Activated T-helper 9 cell treated with anti-CD3 and anti-CD28 coated beads, Interleukin-2, amount 50 U/mL, for 16 hours (primary cell): ENCODE measurements around the gene RYK.

Experiments used
- DNase-seq: peaks from one replicate; pipeline ENCODE4 v3.0.0-alpha.2; 2020; ENCODE audit warnings: low read depth

Gene RYK

DNA sequence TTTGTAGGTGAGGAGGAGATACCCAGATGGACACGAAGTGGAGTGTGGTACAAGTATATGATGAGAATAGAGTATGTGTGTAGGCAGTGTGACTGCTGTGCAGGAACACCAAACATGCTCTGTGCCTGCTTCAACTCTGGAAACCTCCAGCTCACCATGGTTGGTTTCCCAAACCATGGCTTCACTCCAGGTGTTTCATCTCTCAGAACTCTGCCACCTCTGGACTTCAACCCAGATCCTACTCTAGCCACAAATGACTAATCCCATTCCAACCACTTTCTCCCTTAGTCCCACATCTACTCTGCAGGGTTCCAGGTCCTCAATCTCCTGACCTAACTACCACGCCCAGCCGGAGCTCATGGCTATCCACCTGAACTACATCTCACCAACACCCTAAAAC is 102.1 kb downstream of the RYK start:
- DNase-seq: no peak

DNA sequence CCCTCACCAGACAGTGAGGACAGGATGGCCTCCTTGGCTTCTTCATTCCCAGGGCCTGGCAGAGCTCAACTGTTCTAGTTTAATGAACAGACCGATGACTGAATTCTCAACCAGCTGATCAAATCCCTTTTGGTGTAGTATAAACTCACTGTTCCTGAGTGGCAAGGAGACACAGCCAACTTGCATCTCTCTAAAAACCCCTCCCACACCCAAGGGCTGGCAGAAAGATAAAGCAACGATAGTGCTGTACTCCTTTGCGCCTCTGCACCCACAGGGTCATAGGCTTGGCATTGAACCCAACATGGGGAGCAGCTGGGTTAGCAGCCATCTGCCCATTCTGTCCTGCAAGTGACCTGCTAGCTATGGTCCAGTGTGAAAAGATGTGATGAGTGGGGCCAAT is 103.2 kb downstream of the RYK start:
- DNase-seq: no peak

DNA sequence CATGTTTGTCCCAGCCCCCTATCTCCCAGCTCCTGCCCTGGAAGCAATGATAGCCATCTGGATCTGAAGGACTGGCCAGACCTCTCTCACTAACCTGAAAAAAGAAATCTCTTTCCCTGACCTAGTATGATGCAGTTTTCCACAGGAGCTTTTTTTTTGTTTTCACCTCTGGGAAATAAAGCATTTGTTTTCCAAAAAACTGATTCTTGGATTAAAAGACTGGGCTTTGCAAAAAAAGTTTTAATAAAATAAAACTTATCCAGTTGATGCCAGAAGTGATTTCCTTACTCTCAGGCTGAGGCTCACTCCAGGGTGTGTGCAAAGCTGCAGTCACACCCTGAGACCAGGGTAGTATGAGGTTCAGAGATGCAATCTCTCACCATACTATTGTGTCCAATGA is 104.0 kb downstream of the RYK start:
- no peak for DNase-seq

DNA sequence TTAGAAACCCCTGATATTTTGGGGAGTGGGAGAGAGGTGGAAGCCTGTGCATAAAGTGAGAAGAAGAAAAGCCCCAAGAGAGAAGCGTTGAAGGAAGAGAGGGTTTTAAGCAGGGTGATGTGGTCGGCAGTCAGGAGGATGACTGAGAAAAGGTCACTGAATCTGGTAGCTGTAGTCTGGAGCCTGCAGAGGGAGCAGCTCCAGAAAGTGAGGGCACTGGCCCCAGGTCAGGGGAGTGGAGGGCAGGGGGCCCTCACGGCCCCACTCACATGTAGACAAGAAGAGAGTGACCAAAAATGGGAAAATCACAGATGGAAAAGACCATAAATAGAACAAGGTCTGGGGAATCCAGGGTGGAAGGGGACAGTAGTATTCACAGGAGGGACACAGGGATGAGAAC is 105.5 kb downstream of the RYK start:
- DNase-seq: no peak

DNA sequence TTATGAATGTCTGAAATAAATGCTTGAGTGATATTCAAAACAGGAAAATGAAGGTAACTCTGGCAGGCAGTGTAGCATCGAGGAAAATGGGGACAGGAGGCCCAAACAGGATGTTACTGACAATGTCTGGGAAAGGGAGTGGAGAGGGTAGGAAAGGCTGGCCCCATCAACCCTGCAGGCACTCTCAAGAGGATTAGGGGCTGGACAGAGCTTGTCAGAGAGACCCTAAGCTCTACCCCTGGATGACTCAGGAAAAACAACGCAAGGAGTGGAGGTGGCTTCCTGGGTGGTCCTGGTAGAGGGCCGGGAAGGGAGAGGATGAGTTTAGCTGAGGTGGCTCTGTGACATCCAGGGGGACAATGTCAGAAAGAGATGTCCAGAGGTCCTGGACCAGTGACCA is 106.0 kb downstream of the RYK start:
- DNase-seq: no peak

DNA sequence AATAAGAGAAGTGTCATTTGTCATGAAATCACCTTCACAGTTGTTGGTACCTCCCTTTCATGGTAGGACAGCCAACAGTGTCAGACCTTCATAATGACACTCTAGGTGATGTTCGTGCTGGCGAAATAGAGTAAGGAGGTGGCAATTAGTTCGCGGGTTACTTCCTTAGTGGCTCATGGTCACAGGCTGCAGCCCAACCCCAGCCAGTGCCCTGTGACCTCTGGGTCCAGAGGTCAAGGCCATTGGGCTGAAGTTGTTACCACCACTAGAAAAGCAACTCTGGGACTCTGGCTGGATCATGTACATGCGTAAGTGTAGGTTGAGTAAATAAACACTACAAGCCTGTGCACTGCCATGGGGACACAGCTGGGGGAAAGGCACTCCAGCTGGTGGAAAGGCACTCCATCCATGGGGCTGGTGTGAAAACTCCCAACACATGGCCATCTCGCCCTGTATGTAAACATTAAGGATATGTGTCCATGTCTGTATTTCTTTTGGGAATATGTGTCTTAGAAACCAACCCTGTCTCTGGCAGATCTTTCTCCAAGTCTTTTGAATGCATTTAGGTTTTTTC is 106.7 kb downstream of the RYK start:
- DNase-seq: no peak

DNA sequence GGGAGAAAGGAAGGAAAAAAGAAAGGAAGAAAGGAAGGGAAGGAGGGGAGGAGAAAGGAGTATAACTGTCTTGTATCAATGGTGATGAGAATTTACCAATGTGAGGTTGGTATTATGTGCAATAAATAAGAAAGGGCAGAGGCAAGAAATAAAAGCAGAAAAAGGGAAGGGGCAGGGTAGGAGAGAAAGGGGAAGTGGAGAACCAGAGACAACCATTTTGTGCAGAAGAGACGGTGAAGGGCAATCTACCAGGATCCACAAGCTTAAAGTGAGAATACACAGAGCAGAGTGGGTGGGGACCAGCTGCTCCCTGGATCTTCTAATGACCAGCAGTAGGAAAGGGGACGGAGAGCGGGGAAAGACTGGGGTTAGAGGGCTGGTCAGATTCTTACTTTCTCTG is 114.1 kb downstream of the RYK start:
- no peak for DNase-seq

DNA sequence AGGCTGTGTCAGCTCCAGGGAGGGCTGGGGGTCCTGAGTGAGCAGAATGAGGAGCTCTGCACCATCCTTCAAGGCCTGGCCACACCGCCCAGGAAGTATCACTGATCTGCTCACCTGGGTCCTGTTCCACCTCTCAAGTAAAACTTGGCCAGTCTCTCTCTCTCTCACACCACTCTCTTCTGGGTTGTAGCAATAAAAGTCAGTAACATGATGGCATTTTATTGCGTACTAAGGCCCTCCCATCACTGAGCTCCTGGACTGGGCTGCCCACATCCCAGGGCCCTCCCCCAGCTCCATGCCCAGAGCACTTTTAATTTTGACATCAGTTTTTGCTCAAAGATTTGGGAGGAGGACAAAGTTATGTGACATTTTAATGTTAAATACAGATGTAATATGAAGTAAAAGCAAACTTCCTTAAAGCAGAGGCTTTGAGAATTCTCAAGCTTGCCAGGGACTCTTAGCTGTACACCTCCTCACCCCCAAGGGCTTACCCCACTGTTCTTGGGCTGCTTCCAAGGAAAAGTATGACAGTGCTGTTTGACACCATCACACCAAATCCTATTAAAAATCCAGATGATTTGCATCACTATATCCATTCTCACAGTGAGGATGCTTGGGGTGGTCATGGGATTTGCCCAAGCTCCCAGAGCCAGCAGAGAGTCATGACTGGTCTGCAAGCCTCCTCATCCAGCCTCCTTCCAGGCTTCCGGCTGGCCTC is 115.8 kb downstream of the RYK start:
- DNase-seq: no peak

DNA sequence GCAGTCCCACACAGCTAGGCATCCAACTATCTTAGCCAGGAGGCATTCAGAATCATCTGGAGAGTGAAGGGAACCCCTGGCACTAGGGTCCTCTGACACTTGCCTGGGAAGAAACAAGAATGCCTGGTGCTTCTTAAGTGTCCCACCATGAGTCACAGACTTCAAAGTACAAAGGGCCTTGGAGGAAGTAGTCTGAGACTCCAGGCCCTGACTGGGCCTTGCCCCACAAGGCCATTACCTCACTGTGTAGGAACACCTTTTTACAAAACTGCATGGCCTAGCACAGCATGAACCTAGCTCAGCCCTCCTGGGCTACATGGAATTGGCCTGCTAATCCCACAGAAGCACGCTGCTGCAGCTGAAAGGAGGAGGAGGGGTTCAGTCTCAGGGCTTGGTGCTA is 116.4 kb downstream of the RYK start:
- DNase-seq: no peak

DNA sequence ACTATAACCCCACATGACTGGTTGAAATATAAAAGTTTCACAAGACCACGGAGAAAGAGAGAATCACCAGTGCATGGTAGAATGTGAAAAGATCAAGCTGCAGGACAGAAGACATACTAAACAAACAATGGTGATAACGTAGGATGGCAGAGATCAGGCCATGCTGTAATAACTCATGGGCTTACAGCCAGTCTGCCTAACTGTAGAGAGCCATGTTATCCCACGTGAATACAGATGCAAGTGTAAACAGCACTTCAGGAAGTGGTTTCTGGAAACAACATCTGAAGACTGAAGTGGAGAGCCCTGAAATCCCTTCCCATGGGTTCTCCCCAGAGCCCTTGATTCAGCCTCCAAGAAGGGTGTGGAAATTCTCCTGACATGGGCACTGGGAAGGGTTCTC is 117.7 kb downstream of the RYK start:
- no peak for DNase-seq

DNA sequence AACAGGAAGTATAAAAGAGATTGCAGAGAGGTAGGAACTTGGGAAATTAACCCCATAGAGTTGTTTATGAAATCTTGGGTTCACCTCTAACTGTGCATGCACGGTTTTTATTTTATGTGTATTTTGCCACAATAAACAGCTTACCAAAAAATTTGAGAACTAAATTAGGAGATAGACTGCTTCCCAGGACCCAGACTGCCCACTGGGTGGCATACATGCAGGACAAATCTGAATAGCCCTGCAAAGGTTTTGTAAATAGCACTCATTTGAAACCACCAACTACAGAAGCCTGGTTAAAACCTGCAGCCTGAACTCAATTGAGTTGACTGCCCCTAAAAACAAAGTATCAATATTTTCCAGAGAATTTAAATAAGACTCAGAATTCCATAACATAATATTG is 124.5 kb downstream of the RYK start:
- DNase-seq: no peak

DNA sequence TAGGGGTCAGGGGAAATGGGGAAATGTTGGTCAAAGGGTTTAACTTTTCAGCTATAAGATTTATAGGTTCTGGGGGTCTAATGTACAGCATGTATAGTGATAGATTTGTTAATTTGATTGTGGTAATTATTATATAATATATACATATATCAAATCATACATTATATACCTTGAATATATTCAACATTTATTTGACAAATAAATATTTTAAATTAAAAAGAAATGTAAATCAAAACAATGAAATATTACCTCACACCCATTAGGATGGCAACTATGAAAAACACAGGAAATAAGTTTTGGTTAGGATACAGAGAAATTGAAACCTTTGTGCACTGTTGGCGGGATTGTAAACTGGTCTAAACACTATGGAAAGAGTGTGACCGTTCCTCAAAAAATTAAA is 135.9 kb downstream of the RYK start:
- DNase-seq: no peak

DNA sequence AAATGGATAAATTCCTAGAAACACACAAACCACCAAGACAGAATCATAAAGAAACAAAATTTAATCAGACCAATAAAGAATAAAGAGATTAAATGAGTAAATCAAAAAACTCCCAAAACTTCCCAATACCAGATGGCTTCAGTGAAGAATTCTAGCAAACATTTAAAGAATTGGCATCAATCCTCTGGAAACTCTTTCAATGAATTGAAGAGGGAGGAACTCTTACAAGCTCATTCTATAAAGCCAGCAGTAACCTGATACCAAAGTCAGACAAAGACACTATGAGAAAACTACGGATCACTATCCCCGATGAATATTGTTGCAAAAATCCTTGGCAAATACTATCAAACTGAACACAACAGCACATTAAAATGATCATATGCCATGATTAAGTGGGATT is 139.0 kb downstream of the RYK start:
- no peak for DNase-seq

DNA sequence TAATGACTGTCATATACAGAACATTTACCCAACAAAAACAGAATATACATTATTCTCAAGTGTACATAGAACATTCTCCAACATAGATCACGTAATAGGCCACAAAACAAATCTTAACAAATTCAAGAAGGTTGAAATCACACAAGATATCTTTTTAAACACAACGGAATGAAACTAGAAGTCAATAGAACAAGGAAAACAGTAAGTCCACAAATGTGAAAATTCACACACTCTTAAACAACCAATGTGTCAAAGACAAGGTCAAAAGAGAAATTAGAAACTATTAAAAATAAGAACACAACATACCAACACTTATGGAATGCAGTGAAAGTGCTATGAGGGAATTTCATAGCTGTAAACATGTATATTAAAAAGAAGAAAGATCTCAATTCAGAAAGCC is 139.7 kb downstream of the RYK start:
- no peak for DNase-seq
